ENCODE data around the gene SDC1. TPM values are rescaled to one million over a fixed set of nuclear protein-coding genes. Genes with fewer than 3 reads are reported as not detected.
A peak's percentile ranks its signal among the peaks of the same experiment; 100 is the strongest.

SDC1 gene
- total RNA-seq, 1 donor from 2014 or later, result 222 TPM

DNA sequence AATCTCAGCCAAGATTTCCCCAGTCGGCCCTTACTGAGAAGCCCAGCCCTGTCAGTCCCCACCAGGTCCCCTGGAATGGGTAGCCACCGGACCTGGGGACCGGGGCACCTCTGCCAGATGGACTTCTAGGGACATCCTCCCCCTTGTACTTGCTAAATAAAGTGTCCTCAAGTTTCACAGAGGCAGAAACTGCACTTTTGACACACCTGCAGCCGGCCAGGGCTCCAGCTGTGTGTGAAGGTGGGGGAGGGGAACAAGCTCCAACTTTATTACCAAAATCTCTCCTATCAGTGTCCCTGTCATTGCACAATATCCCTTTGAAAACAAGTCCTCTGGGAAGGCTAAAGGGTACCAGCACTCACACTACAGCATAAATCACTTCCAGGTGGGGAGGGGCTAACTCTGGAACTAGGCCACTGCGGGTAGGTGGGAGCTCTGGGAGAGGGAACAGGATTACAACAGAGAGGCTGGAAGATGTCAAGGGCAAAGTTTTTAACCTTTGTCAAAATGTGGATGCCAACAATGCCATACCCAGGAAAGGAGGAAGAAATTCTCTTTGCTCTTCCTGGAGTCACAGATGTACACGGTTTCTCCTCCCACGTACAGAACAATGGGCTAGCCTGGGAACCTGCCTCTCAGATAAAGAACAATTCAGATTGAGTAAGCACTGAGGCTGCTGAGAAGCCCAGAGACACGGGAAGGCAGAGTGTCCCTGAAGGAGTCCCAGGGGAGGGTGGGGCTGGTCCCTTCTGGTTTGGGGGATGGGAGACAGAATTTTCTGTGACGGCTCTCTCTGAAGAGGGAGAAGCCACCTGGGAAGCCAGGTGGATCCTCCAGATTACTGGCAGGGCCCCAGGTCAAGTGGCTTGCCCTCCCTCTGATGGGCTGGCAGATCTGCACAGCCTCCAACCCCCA is 11.0 kb downstream of the SDC1 start:
- DNase-seq (ENCODE audit: low read depth), result peak; percentile 22

DNA sequence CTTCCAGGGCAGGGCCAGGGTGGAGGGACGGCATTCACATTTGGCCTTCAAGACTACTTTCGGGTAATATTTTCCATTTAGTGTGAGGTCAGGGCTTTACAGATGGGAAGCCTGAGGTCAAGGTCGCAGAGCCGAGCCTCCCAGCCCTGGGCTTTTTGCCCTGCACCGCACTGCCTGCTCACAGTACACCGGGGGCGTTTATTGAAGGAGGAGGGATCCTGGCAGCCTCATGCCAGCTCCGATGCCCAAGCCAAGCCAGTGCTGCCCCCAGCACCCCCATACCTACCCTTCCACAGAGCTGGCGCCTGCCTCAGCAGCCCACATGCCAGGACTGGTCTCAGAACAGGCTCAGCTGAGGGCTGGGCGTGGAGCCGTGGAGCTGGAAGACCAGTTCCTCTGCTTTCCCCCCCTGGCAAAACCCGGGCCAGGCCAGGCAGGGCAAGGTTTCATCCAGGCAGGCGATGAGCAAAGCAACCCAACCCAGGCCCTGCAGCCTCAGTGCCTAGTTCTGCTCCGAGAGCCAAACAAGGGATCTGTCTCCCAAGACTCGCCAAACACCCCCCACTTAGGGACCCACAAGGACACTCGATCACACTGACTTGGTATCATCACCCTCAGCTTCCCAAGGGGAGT is 11.9 kb downstream of the SDC1 start:
- no peak for DNase-seq (ENCODE audit: low read depth)

DNA sequence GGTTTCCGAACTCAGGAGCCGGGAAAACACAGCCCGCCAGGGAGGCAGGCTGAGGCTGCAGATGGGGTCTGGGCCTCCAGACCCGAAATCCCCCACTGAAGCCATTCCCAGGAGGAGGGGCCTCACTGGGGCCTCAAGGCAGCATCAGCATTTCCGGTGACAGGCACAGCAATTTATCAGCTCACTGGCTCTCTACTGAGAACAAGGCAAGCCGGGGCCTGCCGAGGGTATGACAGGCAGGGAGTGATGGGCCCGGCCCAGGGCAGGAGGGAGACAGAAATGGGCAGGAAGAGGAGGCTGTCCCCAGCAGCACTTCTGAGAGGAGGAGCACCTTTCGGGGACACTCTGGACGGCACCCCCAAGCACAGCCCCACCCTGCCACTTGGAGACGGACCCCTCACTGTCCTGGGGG is 12.5 kb downstream of the SDC1 start:
- no peak for DNase-seq (ENCODE audit: low read depth)

DNA sequence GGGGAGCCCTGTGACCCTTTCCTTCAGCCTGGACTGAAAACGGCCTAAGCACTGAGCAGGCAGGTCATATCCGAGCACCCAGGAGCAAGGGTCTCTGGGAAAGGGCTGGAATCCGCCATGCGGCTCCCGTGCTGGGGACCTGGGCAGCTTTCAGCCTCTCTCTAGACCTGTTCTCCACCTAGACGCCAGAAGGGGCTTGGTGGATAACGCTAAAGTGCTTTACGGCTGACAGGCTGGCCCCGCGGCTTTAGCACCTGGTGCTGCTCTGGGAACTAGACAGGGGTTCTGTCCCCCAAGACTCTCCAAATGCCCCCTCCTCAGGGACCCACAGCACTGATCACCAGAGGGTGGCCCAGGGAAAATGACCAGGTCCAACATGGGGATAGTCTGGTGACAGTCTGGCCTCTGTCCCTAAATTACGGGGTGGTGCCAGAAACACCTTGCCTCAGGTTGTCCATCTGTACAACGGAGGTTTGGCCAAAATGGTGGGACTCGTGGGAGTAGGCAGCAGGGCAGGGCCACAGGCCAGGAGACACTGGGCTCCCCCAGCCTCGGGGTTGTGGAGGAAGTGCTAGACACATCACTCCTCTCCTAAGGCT is 13.0 kb downstream of the SDC1 start:
- DNase-seq (ENCODE audit: low read depth), result no peak

DNA sequence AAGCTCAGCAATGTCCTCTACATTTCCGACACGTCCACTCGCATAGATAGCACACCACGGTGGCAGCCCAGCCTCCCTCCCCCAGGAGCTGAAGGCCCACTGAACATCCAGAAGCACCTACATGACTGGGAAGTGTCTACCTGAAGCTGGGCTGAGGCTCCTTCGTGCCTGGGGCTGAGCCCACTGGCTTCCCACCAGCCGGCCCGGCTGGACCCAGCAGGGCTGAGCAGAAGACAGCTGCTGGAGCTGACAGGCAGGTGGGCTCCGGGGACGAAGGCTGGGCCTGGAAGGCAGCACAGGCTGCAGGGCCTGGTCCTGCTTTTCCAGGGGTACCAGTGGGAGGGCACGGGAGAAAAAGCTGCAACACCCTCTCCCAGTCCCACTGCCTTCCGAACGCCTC is 13.5 kb downstream of the SDC1 start:
- no peak for DNase-seq (ENCODE audit: low read depth)

DNA sequence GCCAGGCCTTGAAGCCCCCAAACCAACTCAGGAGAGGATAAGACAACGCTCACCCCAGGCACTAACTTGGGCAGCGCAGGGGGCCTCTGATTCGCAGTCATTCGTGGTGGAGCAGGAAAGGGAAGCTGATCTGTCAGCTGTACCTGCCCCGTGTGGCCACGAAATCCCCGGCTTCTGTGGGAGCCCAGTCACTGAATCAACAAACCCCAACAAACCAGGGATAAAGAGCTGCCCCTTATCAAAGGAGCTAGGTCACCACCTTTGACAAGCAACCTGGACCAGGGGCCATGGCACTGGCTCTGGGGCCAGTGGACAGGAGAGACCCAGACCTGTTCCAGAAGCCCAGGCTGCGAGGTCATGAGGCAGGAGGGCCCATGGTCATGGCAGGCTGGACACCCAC is 14.5 kb downstream of the SDC1 start:
- no peak for DNase-seq (ENCODE audit: low read depth)

DNA sequence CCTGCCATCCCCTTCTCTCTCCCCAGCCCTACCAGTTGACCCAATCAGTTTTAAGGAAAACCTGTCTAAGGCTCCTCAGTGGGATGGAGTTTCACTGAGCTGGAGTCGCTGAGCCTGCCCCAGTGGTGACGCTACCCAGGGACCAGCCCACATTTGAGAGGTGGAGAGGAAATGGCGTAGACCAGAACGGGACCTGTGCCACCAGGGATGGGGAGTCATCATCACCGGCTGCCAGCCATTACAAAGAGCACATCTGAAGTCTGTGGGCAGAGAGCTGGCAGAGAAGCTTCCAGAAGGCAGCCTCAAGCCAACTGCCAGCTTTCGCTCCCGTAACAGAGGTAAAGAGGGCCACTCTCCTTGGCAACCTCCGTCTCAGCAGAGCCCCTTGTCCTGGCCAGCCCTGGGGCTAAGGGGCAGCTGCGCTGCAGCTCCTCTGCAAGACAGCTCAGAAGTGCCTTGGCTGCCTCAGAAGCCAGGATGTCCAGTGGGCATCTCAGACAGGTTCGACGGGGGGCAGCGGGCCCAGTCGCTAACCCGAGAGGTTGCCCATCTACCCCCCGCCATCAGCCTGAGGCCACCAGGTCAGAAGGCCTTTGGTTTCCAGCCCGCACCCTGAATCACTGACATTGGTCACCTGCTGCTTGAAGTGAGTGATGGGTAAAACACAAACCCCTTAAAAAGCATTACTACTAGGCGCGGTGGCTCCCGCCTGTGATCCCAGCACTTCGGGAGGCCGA is 15.4 kb downstream of the SDC1 start:
- DNase-seq (ENCODE audit: low read depth), result no peak

DNA sequence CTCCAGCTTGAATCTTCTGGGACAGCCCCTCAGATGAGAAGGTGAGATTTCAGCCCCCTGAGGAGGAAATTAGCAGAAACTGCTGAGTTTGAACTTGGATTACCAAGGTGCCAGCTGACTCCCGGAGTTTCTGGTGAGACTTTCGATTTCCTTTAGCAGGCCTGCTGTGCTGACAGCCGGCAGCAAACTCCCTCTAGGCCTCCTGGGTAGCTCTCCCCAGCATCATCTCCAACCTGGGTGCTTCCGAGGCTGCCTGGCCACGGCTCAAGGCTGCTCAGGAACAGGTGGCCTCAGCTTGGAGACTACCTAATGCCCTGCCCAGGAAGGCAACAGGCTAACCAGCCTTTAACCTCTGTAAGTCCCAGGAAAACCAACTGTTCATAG is 16.5 kb downstream of the SDC1 start:
- DNase-seq (ENCODE audit: low read depth), result no peak

DNA sequence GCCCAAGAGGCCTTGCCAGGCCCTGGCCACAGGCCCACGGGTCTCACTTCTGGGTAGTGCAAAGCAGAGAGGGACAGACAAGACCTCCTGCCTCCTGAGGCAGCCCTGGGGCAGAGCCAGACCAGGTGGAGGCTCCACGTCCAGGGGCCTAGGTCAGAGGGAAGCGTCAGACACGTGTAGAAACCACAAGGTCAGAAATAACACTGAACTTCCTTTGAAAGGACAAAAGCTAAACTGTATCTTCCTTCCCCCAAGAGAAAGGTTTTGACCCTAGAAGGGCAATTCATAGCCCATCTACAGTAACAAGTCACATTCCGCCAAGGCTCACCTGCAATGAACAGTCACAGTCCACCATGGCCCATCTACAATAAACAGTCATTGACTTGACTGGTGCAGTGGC is 17.9 kb downstream of the SDC1 start:
- DNase-seq (ENCODE audit: low read depth), result no peak

DNA sequence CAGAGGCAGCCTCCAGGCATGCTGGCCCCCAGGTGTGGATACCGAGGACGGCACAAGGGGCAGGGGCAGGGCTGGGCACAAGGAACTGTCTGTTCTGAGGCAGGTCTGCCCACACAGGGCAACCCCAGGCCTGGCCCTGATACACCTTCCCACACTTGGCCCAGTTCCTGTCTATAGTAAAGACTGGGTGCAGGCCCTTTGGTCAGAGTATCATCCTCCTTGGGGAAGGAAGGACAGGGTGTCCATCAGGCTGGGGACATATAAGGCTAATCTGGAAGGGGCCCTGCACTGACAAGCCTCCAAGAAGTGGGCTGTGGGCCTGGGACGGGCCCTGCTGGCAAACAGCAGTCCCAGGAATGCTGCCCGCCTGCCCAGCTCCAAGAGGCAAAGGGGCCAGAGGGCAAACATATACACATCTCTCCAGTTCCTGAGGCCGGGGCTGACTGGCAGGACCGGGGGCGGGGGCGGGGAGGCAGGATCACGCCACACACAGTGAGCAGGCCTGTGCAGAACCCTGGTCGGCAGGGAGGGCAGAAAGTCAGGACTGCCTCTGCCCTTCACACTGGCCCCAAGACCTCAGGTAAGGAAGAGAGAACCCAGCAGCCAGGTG is 18.9 kb downstream of the SDC1 start:
- no peak for DNase-seq (ENCODE audit: low read depth)

DNA sequence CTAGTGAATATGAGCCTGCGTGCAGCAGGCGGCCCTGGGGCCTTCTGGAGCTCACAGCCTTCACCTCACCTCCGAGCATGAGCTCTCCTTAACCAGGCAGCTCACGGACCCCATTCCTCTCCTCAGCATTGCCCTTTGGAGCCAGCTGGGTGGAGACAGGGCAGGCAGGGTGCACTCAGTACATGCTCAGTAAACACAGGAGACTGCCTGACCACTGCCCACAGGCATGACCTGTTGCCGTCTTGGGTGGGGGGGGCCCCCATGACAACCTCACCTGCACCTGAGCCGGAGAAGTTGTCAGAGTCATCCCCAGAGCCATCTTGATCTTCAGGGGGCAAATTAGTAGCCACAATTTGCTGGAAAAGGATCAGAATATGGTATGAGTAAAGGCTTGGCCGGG is 19.9 kb downstream of the SDC1 start:
- no peak for DNase-seq (ENCODE audit: low read depth)

DNA sequence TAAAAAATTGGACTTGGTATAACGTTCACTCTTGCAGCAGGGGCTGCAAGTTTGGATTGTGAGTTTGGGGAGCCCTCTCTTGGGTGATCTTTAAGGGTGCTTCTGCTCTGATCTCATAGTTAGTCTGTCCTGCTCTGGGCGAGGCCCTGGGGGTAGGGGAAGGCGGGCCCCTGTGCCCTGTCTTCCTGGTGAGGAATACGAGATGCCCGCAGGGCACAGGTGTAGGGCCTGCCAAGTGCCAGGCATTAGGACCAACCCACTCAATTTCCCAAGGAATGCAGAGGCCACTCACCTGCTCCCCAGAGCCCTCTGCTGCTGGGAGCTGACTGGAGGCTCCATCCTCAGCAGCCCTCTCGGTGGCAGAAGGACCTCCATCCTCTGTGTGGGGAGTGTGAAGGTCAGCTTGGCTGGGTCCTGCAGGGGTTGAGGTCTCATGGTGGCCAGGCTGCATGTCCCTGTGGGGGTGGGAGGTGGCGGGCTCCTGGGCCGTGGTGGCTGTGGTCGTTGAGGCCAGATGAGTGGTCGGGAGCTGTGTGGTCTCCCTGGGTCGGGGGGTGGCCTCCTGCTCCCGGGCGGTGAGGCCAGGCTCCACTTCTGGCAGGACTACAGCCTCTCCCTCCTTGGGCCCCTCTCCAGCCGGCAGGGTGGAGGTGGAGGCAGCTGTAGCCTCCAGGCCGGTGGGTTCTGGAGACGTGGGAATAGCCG is 21.3 kb downstream of the SDC1 start:
- no peak for DNase-seq (ENCODE audit: low read depth)

DNA sequence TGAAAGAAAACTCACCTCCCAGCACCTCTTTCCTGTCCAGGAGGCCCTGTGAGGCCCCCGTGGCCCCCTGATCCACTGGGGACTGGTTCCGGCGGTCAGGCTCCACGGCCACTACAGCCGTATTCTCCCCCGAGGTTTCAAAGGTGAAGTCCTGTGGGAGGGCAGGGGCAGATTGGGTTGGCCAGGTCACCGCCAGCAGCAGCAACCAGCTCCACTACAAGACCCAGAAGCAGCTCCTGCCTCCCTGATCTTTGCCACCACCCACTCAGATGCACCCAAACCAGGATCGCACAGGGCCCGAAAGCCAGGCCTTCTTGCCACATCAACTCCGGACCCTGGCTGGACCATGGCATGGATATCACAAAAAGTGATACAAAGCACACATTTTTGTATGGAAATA is 21.9 kb downstream of the SDC1 start:
- no peak for DNase-seq (ENCODE audit: low read depth)

DNA sequence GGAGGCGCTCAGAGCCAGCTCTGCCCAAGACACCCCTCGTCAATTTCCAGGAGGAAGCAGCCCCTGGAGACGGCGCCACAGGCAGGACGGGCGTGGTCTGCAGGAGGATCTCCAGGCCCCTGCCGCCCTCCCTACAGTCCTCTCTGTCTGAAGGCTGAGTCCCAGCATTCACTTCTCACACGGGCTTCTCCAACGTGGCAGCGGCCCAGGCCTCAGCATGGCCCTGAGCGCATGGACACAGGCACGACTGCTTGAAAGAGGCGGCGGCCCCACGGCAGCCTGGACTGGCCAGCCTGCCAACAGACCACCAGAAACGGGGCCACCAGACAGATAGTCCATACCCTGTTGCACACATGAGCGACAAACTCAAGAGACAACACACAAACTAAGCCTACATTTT is 23.3 kb downstream of the SDC1 start:
- DNase-seq (ENCODE audit: low read depth), result no peak

DNA sequence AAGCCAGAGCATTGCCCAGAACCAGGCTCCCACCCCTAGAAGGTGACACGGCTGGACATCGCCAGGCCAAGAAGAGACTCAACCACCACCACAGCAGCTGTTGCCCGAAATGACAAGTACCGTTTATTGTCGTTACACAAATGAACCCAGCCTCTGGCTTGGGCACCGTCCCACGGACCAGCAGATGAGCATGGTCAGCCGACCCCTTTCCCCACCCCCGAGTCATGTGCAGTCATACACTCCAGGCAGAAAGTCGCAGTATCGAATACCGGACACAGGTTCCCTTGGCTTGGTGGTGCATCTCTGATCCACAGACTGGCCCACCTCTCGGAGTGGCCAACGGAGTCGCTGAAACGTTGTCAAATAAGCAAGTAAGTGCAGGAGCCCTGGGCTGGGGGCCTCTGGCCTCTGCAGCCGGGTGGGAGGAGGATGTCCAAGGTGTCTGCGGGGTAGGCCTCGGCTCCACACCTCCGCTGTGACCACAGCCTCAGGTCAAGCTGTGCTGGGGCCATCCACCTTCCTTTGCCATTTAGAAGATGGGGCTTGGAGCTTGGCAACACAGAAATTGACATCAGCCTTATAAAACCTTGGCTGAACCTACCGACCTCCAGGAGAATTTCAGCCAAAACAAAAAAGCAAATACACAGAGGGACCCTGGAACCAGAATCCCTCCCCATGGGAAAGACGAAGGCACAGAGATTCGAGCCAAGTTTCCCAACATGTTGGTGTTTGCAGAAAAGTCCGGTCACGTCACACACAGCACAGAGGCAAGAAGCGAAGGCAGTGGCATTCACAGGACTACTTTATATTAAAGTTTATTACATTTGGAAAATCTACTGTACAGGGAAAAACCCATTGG is 24.0 kb downstream of the SDC1 start:
- DNase-seq (ENCODE audit: low read depth), result no peak

DNA sequence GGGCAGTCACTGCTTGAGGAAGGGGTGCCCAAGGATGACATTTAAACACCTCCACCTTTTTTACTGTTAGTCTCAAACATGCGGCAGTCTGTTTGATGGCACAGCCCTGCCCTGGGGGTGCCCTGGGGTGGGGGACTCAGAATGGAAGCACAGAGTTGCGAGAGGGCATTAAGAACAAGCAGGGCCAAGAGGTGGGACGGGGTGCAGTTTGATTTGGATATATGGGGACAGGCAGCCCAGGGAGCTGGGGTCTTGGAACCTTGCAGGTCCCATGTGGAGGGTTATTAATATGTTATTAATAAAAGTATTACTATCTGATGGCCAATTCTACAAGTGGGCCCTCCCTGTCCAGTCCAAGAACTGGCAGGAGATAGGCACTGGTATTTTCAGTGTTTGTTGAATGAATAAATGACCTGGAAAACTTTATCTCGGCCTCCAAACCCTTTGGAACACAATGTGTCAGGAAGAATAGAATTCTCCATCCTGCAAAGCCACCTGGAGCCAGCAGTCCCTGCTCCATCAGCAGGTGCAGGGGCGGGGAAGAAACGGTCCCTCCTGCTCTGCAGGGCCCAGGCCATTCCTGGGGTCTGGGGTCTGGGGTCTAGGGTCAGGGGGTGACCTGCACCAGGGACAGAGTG is 25.2 kb downstream of the SDC1 start:
- no peak for DNase-seq (ENCODE audit: low read depth)

DNA sequence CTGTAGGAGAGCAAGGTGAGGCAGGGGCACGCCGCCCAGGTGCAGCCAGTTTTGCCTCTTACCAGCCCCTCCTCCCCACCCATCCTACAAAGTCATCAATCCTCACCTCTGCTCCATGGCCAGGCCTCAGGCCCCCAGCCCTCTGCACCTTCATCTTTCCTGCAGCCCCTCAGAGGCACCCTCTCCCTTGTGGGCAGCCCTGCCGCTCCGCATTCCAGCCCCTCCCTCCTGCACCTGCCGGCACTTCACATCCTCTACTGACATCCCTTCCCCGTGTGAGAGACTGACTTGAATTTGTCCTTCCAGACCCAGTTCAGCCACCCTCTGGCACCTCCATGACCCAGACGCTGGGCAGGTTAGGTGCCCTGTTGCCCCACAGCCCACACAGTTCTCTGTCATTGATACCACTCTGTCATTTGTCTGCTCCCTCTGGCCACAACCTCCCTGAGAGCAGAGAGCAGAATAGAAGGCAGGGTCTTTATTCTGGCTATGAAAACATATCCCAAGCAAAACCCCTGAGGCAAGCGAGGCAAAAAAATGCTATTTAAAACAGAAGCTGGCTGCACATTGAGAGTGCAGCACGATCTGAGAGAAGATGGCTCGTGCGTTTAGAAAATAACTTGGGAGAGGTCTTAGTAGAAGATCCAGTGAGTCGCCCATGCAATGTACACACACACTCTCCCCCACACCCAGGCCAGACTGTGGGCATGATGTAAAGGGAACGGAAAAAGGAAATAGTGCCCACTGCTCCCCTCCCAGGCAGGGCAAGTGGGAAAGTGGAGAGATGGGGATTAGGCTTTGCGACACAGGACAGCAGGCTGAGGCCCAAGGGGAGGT is 25.9 kb downstream of the SDC1 start:
- DNase-seq (ENCODE audit: low read depth), result no peak

DNA sequence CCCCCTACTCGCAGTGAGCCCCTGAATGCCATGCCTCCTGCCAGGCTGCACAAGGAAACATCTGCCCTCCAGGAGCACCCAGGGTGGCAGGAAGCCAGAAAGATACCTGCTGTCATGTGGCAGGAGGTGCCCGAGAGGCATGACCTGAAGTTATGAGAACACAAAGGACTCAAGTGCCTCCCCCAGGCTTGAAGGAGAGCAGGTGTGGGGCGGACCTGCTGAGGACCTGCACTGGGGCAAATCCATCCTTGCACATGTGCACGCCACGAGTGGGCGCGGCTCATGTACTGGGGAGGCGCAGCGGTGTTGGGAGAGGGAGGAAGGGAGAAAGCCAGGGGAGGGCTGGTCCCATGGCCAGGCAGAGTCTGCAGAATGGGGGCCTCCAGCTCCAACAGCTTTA is 26.9 kb downstream of the SDC1 start:
- no peak for DNase-seq (ENCODE audit: low read depth)

DNA sequence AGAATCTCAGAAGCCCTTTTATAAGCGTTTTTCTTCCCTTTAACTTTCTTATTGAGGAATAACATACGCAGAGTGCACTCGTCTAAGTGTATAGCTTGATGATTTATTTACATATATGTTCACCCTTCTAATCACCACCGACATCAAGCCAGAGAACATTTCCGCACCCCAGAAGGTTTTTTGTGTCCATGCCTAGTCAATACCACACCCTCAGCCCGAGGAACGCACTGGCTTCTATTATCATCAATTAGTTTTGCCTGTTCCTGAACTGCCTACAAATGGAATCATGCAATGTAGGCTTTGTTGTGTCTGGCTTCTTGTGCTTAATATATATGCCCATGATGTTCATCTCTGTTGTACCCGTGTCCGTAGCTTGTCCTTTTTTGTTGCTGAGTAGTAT is 27.7 kb downstream of the SDC1 start:
- no peak for DNase-seq (ENCODE audit: low read depth)
